GM12892 (cell line): ENCODE results near the gene TRPM5.

ENCODE experiments used
- POLR2A ChIP-seq: IDR thresholded peaks from 2 replicates; pipeline ENCODE4 v1.6.1; 2011; ENCODE audit warnings: low read depth, low read length, control low read depth
- POLR2AphosphoS5 ChIP-seq: IDR thresholded peaks from 2 replicates; pipeline ENCODE4 v1.6.1; 2011; ENCODE audit warnings: low read depth, low read length, control low read depth

GRCh38 chr11:2434008-2434407, 10.3 kb downstream of the TRPM5 start:
- TF ChIP-seq POLR2A (no peak), POLR2AphosphoS5 (no peak)
